Endothelial cell of umbilical vein (primary cell): Measurements from ENCODE around the gene PCMT1. TPM values are rescaled to one million over a fixed set of nuclear protein-coding genes. Genes with fewer than 3 reads are reported as not detected.

Experiments
- BruUV-seq: library from RNA; stranded (reverse); fragments of 400-500 nt; replicated peaks from 2 replicates; lab custom pipeline; 2021; lab: Mats Ljungman, UMichigan
- CTCF ChIA-PET: fragments of 300-600, 350-600 bp; sonication (Branson Sonifier 250); formaldehyde crosslinking; loops from one replicate; lab custom pipeline; 2021; ENCODE audit warnings: antibody characterized with exemption, inconsistent platforms; lab: Charles Lee
- POLR2A ChIA-PET: fragments of 300-600, 350-600 bp; sonication (Branson Sonifier 250); formaldehyde crosslinking; loops from one replicate; lab custom pipeline; 2021; ENCODE audit warnings: antibody characterized with exemption, inconsistent platforms; lab: Charles Lee
- DNase-seq: peaks from one replicate; pipeline ENCODE4 v3.0.0-alpha.2; 2011; ENCODE audit warnings: low read depth, low spot score
- FAIRE-seq: peaks from 2 replicates; lab custom pipeline; 2011; peaks lifted over from hg19 to GRCh38; lab: Jason Lieb, UNC
- H2AFZ ChIP-seq: 2 replicates; pipeline ENCODE4 v1.6.0; 2012; ENCODE audit warnings: low read depth, low read length, control low read depth, inconsistent platforms
- H3K27ac ChIP-seq: 2 replicates; pipeline ENCODE4 v1.5.1; 2011; ENCODE audit warnings: low read depth, mild to moderate bottlenecking, control low read depth, low read length, moderate library complexity; ENCODE audit not compliant: insufficient read depth
- H3K27me3 ChIP-seq, 2 experiments: 2 replicates each; pipeline versions ENCODE4 v1.6.0 to v1.6.1; 2011; ENCODE audit warnings: low read length in 2 of 2, mixed read lengths in 1 of 2; ENCODE audit not compliant: control insufficient read depth in 2 of 2, insufficient read depth in 2 of 2
- H3K36me3 ChIP-seq, 2 experiments: 2 replicates in 1 of 2; 3 replicates in 1 of 2; pipeline ENCODE4 v1.5.1; 2011; ENCODE audit warnings: low read length in 2 of 2, mild to moderate bottlenecking in 1 of 2, moderate library complexity in 1 of 2; ENCODE audit not compliant: control insufficient read depth in 2 of 2, insufficient read depth in 2 of 2; ENCODE audit errors: extremely low read depth in 1 of 2
- H3K4me1 ChIP-seq: 3 replicates; pipeline ENCODE4 v1.5.1; 2011; ENCODE audit warnings: mild to moderate bottlenecking, low read length; ENCODE audit not compliant: control insufficient read depth, insufficient read depth; ENCODE audit errors: extremely low read depth
- H3K4me2 ChIP-seq: 2 replicates; pipeline ENCODE4 v1.6.1; 2011; ENCODE audit warnings: low read length, control low read depth, mixed read lengths; ENCODE audit not compliant: insufficient read depth
- H3K4me3 ChIP-seq, 3 experiments: fragments of 200-600 bp in 1 of 3; sonication (generic), shearing (Covaris generic) in 1 of 3; replicated peaks in 1 of 3; 2 replicates each; pipeline ENCODE4 v1.5.1; 2011 to 2016; ENCODE audit warnings: control low read depth in 3 of 3, low read length in 3 of 3, mild to moderate bottlenecking in 2 of 3, inconsistent platforms in 1 of 3, low read depth in 1 of 3, moderate library complexity in 1 of 3; ENCODE audit not compliant: insufficient read depth in 1 of 3
- H3K79me2 ChIP-seq: 2 replicates; pipeline ENCODE4 v1.6.0; 2012; ENCODE audit warnings: low read length, inconsistent platforms; ENCODE audit not compliant: control insufficient read depth, insufficient read depth
- H3K9ac ChIP-seq: replicated peaks from 2 replicates; pipeline ENCODE3; 2011; ENCODE audit warnings: low read length, control low read depth; ENCODE audit not compliant: insufficient read depth; ENCODE audit errors: extremely low read depth
- H3K9me1 ChIP-seq: replicated peaks from 3 replicates; pipeline ENCODE4 v1.6.0; 2011; ENCODE audit warnings: mild to moderate bottlenecking, low read length; ENCODE audit not compliant: control insufficient read depth, insufficient read depth; ENCODE audit errors: extremely low read depth
- H3K9me3 ChIP-seq: replicated peaks from 2 replicates; pipeline ENCODE4 v1.5.1; 2012; ENCODE audit warnings: low read length, inconsistent platforms; ENCODE audit not compliant: control insufficient read depth, insufficient read depth
- H4K20me1 ChIP-seq: replicated peaks from 2 replicates; pipeline ENCODE3; 2011; ENCODE audit warnings: mild to moderate bottlenecking, low read length; ENCODE audit not compliant: control insufficient read depth, insufficient read depth; ENCODE audit errors: extremely low read depth
- EZH2 ChIP-seq: IDR thresholded peaks from 2 replicates; pipeline ENCODE4 v1.6.1; 2012; ENCODE audit warnings: borderline replicate concordance, low read depth, mild to moderate bottlenecking, moderate library complexity, low read length, inconsistent platforms; ENCODE audit not compliant: severe bottlenecking
- FOS ChIP-seq: IDR thresholded peaks from 2 replicates; pipeline ENCODE4 v1.6.1; 2011; ENCODE audit warnings: mild to moderate bottlenecking, low read length, moderate library complexity, borderline replicate concordance; ENCODE audit not compliant: insufficient read depth
- GATA2 ChIP-seq: IDR thresholded peaks from 2 replicates; pipeline ENCODE4 v1.7.0; 2011; ENCODE audit warnings: low read depth, mild to moderate bottlenecking, moderate library complexity, mixed read lengths, low read length; ENCODE audit not compliant: insufficient read length, insufficient read depth
- JUN ChIP-seq: IDR thresholded peaks from 2 replicates; pipeline ENCODE4 v1.6.1; 2011; ENCODE audit warnings: borderline replicate concordance, low read depth; ENCODE audit not compliant: insufficient read length, insufficient read depth
- POLR2A ChIP-seq: IDR thresholded peaks from 2 replicates; pipeline ENCODE4 v1.6.1; 2012; ENCODE audit warnings: low read depth, mild to moderate bottlenecking, control low read depth, low read length
- POLR2AphosphoS5 ChIP-seq: IDR thresholded peaks from 2 replicates; pipeline ENCODE4 v1.6.1; 2012; ENCODE audit warnings: low read depth, mild to moderate bottlenecking, control low read depth, low read length, moderate library complexity; ENCODE audit not compliant: insufficient read depth
- dilution Hi-C: fragments of 300-500 bp; cut with MboI; formaldehyde crosslinking; loops from one replicate; pipeline ENCODE4 v1.15.0; 2019; ENCODE audit warnings: low sequenced_read_pairs; ENCODE audit not compliant: extremely low pct_ligation_motif_present
- intact Hi-C: fragments of 100-400 bp; cut with micrococcal nuclease; formaldehyde crosslinking; loops from one replicate; pipeline ENCODE4 v1.10.0; 2022
- polyA plus RNA-seq, 4 experiments: library from polyadenylated mRNA; depleted of rRNA in 3 of 4; stranded (reverse) in 3 of 4; unstranded in 1 of 4; fragments of >200 nt; gene quantifications; 2 replicates each; pipeline versions ENCODE4 v1.2.1 to v1.2.3, GENCODE V29; 2011 to 2012; ENCODE audit warnings: missing spikeins in 1 of 4
- total RNA-seq: library from RNA; stranded (reverse); gene quantifications from 2 replicates; pipeline ENCODE4 v1.2.3, GENCODE V29; 2021
- TF ChIP-seq, protein P1 (sequence below): IDR thresholded peaks from 2 replicates; pipeline ENCODE4 v1.6.1; 2011; ENCODE audit not compliant: insufficient read depth, insufficient read length

PCMT1 gene
- total and polyA plus RNA-seq, 2 donors (not counting 3 experiments of a cell fraction or from before 2014, with no cell fraction given), result 95.0 to 102 TPM

DNA sequence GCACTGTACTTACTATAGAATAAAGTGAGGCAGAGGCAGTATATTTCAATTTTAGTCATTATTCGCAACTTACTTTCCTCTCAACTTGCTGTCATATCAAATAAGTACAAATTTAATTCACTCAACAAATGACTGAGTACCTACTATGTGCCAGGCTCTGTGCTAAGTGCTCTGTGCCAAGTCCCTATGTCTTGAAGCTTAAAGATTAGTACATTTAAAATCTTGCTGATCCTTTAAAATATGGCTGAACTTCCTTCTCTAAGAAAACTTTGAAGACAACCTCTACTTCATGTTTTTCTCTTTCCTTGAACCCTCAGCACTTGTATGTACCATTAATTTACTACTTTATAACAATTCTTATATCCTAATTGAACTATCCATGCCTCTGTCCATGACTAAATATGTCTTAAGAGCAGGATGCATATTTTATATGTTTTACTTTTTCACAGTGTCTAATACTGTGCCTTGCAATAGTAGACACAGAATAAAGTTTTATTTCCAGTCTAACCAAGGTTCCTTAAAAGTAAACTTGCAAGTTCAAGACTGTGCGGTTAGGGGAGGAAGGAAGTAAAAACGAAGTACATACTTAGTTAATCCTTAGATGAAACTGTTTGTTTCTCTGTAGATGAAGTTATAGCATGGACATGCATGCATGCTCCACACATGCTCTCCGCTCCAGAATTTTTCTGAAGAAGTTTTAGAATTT lies 21.6 kb upstream of the PCMT1 start:
- no peak overlapping the region for H3K27ac ChIP-seq
- ChIA-PET POLR2A (no interaction called here), CTCF (no interaction called here)
- BruUV-seq, result no TSS peak
- H3K4me3 ChIP-seq, result no peak overlapping the region
- no peak overlapping the region for H3K9ac ChIP-seq
- no peak for DNase-seq
- H3K79me2 ChIP-seq, result no peaks in the 10 kb centered on the region
- no peaks in the 10 kb centered on the region for H3K9me3 ChIP-seq
- intact Hi-C loops (no loop called here), dilution Hi-C loops (no loop called here)
- H2AFZ ChIP-seq, result no peak overlapping the region
- no peaks in the 10 kb centered on the region for H3K27me3 ChIP-seq
- no peak overlapping the region for H3K4me2 ChIP-seq
- H3K4me1 ChIP-seq, result no peaks in the 10 kb centered on the region
- FAIRE-seq, result no peak
- TF ChIP-seq JUN, result no peak
- no peak for TF ChIP-seq EZH2
- no peak for TF ChIP-seq POLR2A
- no peak for TF ChIP-seq GATA2
- TF ChIP-seq POLR2AphosphoS5, result no peak
- TF ChIP-seq, protein P1, sequence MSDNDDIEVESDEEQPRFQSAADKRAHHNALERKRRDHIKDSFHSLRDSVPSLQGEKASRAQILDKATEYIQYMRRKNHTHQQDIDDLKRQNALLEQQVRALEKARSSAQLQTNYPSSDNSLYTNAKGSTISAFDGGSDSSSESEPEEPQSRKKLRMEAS, result no peak
- TF ChIP-seq FOS, result no peak
- H3K36me3 ChIP-seq, result peaks cover 5 to 12% of the 10 kb centered on the region in 2 experiments
- H3K9me1 ChIP-seq, result no peaks in the 10 kb centered on the region
- no peaks in the 10 kb centered on the region for H4K20me1 ChIP-seq
